Subcutaneous adipose tissue (tissue), 4 donors: Measurements from ENCODE around the gene SMURF2. TPM values are rescaled to one million over a fixed set of nuclear protein-coding genes. Genes with fewer than 3 reads are reported as not detected.

Experiments used
- total RNA-seq, 4 donors: library from RNA; depleted of rRNA; stranded (reverse); fragments of >200 nt; gene quantifications; one replicate each; pipeline ENCODE4 v1.1.0, GENCODE V29; 2016
- TF ChIP-seq, protein P1 (sequence below): fragments of 450-650 bp; IDR thresholded peaks from one replicate; pipeline ENCODE4 v1.5.1; 2016; ENCODE audit warnings: low read depth, mild to moderate bottlenecking, control low read depth, antibody characterized with exemption, moderate library complexity

Gene SMURF2
- total RNA-seq, 4 donors from 2014 or later, result 22.7 to 42.4 (median 27.6) TPM

DNA sequence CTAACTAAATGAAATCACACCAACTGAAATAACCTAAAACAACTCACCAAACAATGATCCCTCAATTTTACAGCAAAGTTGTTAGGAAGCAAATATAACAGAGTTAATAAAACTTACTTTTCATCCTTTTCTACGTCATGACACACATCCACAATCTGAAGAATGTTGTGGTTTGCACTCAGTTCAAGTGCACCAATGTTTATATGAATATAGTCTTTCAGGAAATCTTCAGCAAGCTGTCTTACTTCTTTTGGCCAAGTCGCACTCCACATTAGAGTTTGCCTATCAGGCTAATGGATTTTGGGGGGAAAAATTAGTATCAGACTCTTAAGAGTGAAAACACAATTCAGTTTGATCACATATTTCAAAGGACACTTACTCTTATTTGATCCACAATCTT lies 159.3 kb downstream of the SMURF2 start:
- TF ChIP-seq, protein P1, sequence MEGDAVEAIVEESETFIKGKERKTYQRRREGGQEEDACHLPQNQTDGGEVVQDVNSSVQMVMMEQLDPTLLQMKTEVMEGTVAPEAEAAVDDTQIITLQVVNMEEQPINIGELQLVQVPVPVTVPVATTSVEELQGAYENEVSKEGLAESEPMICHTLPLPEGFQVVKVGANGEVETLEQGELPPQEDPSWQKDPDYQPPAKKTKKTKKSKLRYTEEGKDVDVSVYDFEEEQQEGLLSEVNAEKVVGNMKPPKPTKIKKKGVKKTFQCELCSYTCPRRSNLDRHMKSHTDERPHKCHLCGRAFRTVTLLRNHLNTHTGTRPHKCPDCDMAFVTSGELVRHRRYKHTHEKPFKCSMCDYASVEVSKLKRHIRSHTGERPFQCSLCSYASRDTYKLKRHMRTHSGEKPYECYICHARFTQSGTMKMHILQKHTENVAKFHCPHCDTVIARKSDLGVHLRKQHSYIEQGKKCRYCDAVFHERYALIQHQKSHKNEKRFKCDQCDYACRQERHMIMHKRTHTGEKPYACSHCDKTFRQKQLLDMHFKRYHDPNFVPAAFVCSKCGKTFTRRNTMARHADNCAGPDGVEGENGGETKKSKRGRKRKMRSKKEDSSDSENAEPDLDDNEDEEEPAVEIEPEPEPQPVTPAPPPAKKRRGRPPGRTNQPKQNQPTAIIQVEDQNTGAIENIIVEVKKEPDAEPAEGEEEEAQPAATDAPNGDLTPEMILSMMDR, result no peak

DNA sequence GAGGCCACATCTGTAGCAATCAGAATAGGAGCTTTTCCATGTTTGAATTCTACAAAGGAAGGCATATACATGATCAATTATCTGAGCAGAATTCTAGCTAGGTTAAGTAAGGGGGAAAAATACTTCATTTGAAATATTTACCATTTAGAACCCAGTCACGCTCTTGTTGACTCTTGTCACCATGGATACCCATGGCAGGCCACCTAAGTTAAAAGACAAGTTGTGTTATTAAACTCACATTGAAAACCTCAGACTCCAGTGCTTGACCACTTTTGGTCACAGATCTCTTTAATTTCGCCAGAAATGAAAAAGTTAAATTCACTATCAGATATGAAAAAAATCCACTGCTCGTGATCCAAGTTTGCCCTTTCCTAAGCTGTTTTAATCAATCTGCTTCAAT lies 160.1 kb downstream of the SMURF2 start:
- TF ChIP-seq, protein P1, result no peak

DNA sequence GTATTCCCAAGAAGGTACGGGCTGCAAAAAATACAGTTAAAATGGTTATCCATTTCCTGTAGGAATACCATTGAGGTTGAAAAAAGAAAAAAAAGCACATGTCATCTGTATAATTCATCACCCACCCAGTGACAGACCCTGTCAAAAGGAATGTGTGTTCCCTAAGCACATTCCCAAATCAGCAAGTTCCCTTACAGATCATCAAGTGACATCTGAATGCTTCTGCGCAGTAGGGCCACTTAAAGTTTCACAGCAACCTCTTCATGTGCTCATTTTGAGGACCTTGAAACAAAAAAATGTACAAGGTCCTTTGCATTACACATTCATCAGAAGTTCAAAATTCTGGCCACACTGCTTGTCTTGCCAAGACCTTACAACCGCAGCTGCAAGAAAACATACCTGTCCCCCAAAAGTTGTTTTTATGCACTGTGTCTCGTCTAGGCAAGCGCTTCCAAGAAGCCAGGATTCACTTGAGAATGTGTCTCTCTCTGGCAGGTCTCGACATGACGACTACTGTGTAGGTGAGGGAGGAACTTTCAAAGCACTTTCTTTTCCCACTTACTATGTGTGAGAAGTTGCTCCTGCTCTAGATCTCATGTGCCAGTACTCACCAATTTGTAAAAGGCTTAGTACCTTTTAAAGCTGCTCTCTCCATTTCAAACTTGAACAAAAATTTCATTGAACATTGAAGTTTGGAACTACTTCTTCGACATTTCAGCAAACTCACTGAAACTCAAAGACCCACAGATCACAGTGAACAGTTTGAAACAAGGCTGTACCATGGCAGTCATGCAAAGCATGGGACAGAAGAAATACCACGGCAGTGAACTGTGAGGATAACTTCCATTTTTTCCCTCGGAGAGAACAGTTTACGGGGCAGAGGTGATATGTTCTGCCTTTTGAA lies 161.0 kb downstream of the SMURF2 start:
- TF ChIP-seq, protein P1, result no peak

DNA sequence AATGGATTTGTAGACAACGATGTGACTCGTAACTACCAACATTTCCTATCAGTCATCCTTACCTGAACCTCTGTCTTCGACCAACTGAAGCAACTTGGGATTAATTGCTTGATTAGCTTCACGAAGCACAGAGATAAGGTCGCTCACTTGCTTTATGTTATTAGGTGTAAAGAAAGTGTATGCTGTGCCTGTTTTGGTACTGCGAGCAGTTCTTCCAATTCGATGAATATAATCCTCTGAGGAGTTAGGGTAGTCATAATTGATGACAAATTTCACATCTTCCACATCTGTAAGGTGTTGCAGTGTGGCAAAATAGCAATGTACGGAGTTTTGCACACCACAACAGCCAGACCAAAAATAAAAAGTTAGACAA lies 161.6 kb downstream of the SMURF2 start:
- TF ChIP-seq, protein P1, result no peak

DNA sequence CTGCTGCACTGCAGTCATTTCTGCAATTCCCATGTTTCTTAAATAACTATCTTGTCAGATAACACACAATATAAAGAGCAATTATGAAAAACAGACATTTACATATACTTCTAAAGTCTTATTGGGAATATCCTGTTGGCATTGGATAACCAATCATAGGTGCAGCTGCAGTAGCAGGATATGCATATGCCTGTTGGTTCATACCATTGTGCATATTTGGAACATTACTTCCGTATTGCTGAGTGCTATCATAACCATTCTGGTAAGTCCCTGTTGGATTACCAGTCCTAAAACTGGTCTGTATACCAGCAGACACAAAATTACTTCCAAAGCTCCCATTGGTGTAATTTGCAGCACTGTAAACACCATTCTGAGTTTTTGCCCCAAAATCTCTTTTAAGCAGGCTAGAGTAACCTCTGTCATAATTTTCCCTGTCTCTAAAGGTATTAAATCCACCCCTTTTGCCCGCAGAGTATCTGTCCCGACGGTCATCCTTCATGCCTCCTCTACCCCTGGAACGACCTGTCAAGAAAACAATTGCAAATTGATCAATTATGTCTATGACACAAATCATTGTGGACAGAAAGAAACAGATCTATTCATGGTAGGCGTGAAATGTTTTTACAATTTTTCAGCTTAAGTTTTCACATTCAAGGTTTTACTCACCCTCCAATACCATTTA lies 162.2 kb downstream of the SMURF2 start:
- TF ChIP-seq, protein P1, result no peak

DNA sequence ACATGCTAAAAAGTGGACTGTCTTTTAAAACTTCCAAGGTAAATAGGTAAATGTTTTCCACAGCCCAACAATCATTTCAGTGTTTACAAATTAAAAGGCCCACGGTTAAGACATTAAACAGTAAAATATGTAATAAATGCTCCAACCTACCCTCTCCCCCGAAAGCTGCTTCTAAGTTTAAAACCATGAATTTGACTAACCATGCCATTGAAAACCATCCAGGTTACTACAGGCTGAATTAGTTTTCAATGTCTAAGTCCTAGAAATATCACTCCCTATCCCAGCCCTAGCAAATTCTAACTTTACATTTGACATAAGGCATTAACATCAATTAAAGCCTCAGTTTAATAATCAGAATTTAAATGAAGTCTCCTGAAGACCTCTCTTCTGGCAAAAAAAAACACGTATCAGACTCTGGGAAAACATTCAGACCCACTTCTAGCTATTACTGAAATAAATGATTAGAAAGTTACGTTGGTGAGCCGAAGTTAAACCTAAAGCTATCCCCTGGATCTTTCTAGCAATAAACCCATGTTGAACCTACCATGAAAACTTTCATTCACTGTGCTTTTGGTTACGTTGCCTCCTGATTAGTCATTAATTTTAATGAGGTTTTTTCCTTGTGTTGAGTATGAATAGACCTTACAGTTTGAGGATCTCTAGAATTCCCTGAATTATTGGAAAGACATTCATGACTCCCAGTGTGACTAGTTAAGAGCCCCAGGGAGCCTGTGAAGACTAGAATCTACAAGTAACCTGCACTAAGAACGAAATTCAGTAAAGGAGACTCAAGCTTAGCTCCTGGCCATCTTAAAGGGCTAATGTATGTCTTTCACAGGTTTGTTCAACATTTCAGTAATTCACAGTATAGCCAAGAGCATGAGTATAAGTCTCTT lies 163.6 kb downstream of the SMURF2 start:
- TF ChIP-seq, protein P1, result no peak
